Kidney (tissue), 14 donors: Measurements from ENCODE around the gene RUNDC3A. TPM values are rescaled to one million over a fixed set of nuclear protein-coding genes. Genes with fewer than 3 reads are reported as not detected.

Source experiments
- DNase-seq, 5 donors: peaks; one replicate each; pipeline ENCODE4 v3.0.0-alpha.2; 2013 to 2020
- FAIRE-seq: peaks from 2 replicates; lab custom pipeline; 2012; peaks lifted over from hg19 to GRCh38; lab: Jason Lieb, UNC
- H3K27ac ChIP-seq, 2 donors: one replicate each; pipeline ENCODE4 v1.7.0; 2013; ENCODE audit warnings: low read depth in 2 of 2, low read length in 2 of 2, inconsistent platforms in 1 of 2
- H3K27me3 ChIP-seq: one replicate; pipeline ENCODE4 v1.7.1; 2013; ENCODE audit warnings: low read length, inconsistent platforms; ENCODE audit not compliant: control insufficient read depth, insufficient read depth
- H3K36me3 ChIP-seq, 3 donors: one replicate each; pipeline versions ENCODE4 v1.7.0 to v1.7.1; 2013; ENCODE audit warnings: low read length in 3 of 3, control low read depth in 1 of 3, inconsistent platforms in 1 of 3; ENCODE audit not compliant: insufficient read depth in 3 of 3, control insufficient read depth in 2 of 3
- H3K4me1 ChIP-seq, 3 donors: one replicate each; pipeline versions ENCODE4 v1.7.0 to v1.7.1; 2013; ENCODE audit warnings: low read length in 3 of 3, inconsistent platforms in 1 of 3, low read depth in 1 of 3; ENCODE audit not compliant: control insufficient read depth in 2 of 3, insufficient read depth in 2 of 3
- H3K4me3 ChIP-seq, 3 donors: one replicate each; pipeline versions ENCODE4 v1.7.0 to v1.8.1; 2013; ENCODE audit warnings: low read length in 3 of 3, control low read depth in 1 of 3, inconsistent platforms in 1 of 3
- H3K9ac ChIP-seq, 3 donors: one replicate each; pipeline versions ENCODE4 v1.7.0 to v1.7.1; 2013; ENCODE audit warnings: low read length in 3 of 3, control low read depth in 1 of 3, inconsistent platforms in 1 of 3
- H3K9me3 ChIP-seq, 3 donors: one replicate each; pipeline versions ENCODE4 v1.7.0 to v1.7.1; 2013; ENCODE audit warnings: low read length in 3 of 3, control low read depth in 1 of 3, inconsistent platforms in 1 of 3; ENCODE audit not compliant: control insufficient read depth in 2 of 3, insufficient read depth in 1 of 3
- intact Hi-C: fragments of 100-400 bp; cut with DNase I; formaldehyde crosslinking; loops from one replicate; pipeline ENCODE4 v1.11.1; 2022
- polyA plus RNA-seq: library from polyadenylated mRNA; stranded (reverse); fragments of 350-450 nt; fragmentation: Illumina TruSeq; extraction: RNeasy Lipid Tissue Mini Kit (QIAGEN cat#74804); gene quantifications from one replicate; pipeline ENCODE4 v1.2.3, GENCODE V29; 2014; ENCODE audit warnings: low read depth, low replicate concordance; ENCODE audit not compliant: insufficient read depth
- total RNA-seq: library from RNA; stranded (reverse); fragmentation: NEBNext Ultra II Directional; extraction: Animal tissue kit (Norgen Biotek cat#: 25700); gene quantifications from one replicate; pipeline ENCODE4 v1.2.1, GENCODE V29; 2021
- TF ChIP-seq, protein P1 (sequence below): IDR thresholded peaks from 3 replicates; pipeline ENCODE4 v1.5.1; 2012; ENCODE audit warnings: mild to moderate bottlenecking, moderate library complexity, borderline replicate concordance; ENCODE audit not compliant: insufficient read depth; ENCODE audit errors: extremely low read depth
- donor health status: control.
- donor health status: control.
- donor health status: control.
- donor health status: control.
- donor health status: control.
- donor health status: DM: yes; HTN: yes; CAD: no.
- donor health status: Normal renal cell carcinoma (clear cell type).

The RUNDC3A gene
- total and polyA plus RNA-seq, 2 donors from 2014 or later: 2.2 to 6.4 TPM

DNA sequence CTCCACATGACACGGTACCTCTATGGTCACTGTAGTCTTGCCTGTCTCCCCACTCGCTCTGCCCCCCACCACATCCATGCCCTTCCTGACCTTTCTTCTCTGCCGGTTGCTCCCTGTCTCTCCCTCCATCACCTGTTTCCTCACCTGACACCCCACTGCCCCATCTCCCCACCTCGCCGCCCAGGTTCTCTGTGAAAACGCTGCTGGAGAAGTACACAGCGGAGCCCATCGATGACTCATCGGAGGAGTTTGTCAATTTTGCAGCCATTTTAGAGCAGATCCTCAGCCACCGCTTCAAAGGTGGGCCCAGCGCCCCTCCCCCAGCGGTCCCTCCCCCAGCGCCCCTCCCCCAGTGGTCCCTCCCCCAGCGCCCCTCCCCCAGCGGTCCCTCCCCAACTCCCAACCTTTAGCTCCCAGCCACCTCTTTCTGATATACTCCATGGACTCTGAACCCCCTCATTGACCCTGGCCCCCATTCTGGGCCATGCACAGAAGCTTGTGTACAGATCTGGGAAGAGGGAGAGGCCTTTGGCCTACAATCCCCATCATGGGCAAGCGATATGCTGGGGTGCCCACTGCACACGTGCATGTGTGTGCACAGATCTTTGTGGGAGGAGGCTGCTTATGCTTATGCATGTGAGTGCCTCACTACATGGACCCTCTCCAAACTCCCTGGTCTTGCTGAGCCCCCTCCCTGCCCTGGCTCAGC lies 4.1 kb downstream of the RUNDC3A start:
- DNase-seq (no peak), FAIRE-seq (no peak)
- Histone ChIP-seq H3K27ac (no peak overlapping the region), H3K4me1 (peaks cover 0 to 12% (median 3%) of the 10 kb centered on the region in 3 donors), H3K9ac (no peak overlapping the region), H3K4me3 (no peak overlapping the region), H3K9me3 (no peaks in the 10 kb centered on the region), H3K36me3 (no peaks in the 10 kb centered on the region), H3K27me3 (peaks cover 19% of the 10 kb centered on the region)
- TF ChIP-seq, protein P1, sequence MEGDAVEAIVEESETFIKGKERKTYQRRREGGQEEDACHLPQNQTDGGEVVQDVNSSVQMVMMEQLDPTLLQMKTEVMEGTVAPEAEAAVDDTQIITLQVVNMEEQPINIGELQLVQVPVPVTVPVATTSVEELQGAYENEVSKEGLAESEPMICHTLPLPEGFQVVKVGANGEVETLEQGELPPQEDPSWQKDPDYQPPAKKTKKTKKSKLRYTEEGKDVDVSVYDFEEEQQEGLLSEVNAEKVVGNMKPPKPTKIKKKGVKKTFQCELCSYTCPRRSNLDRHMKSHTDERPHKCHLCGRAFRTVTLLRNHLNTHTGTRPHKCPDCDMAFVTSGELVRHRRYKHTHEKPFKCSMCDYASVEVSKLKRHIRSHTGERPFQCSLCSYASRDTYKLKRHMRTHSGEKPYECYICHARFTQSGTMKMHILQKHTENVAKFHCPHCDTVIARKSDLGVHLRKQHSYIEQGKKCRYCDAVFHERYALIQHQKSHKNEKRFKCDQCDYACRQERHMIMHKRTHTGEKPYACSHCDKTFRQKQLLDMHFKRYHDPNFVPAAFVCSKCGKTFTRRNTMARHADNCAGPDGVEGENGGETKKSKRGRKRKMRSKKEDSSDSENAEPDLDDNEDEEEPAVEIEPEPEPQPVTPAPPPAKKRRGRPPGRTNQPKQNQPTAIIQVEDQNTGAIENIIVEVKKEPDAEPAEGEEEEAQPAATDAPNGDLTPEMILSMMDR: no peak
- intact Hi-C loops: no loop called here

DNA sequence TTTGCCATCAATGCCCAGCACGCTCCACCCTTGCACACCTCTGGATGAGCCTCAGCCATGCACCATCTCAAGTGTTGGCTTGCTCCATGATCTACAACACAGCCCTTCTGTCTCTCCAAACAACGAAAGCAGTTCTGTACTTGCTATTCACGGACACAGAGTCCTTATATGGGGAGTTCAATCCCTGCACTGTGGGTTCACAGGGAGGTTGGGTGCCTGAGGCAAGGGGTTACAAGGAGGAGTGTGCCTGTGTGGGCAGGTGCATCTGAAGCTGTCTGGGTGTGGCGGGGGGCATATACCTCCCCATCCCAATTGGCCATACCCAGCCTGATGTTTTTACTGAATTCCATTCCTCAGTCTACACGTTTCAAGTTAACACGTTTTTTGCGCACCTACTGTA lies 5.6 kb downstream of the RUNDC3A start:
- no peak overlapping the region for H3K4me3 ChIP-seq
- FAIRE-seq: no peak

DNA sequence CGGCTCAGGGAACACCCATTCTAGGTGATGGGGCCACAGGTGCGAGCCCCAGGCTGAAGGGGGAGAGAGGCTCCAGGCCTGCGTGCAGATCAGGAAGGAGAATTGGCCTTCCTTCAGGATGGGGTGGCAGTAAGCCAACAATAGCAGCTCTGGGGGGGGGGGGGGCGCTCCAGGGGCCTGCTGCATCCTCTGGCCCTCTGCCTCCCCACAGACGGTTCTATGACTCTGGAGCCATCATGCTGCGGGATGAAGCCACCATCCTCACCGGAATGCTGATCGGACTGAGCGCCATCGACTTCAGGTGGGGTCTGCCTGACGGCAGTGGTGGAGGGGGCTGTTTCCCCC lies 6.1 kb downstream of the RUNDC3A start:
- H3K27me3 ChIP-seq: peaks cover 19% of the 10 kb centered on the region
- no peak for DNase-seq
- H3K36me3 ChIP-seq: no peaks in the 10 kb centered on the region
- TF ChIP-seq, protein P1: no peak
- no peak overlapping the region for H3K27ac ChIP-seq
- peaks cover 0 to 4% (median 0%) of the 10 kb centered on the region in 3 donors for H3K4me1 ChIP-seq
- H3K9me3 ChIP-seq: no peaks in the 10 kb centered on the region
- FAIRE-seq: no peak
- H3K9ac ChIP-seq: no peak overlapping the region
- no peak overlapping the region for H3K4me3 ChIP-seq
- intact Hi-C loops: no loop called here

More for the DNA sequence above, 5.6 kb downstream of the RUNDC3A start:
- H3K27me3 ChIP-seq: peaks cover 19% of the 10 kb centered on the region
- H3K36me3 ChIP-seq: no peaks in the 10 kb centered on the region
- no peak overlapping the region for H3K9ac ChIP-seq
- TF ChIP-seq, protein P1: no peak
- no peaks in the 10 kb centered on the region for H3K9me3 ChIP-seq
- intact Hi-C loops: no loop called here
- H3K4me1 ChIP-seq: peaks cover 0 to 6% (median 0%) of the 10 kb centered on the region in 3 donors
- no peak overlapping the region for H3K27ac ChIP-seq
- no peak for DNase-seq
